Right hindlimb (tissue), 1 donor: ENCODE data around the gene OR2K2.
"Not testable (repeated sequence)": the region's sequence is repeated elsewhere in the genome, so short reads cannot be mapped to it uniquely, and the experiment has no call there.

Source experiments
- DNase-seq: peaks from one replicate; pipeline ENCODE4 v3.0.0-alpha.2; 2018

Gene OR2K2

DNA sequence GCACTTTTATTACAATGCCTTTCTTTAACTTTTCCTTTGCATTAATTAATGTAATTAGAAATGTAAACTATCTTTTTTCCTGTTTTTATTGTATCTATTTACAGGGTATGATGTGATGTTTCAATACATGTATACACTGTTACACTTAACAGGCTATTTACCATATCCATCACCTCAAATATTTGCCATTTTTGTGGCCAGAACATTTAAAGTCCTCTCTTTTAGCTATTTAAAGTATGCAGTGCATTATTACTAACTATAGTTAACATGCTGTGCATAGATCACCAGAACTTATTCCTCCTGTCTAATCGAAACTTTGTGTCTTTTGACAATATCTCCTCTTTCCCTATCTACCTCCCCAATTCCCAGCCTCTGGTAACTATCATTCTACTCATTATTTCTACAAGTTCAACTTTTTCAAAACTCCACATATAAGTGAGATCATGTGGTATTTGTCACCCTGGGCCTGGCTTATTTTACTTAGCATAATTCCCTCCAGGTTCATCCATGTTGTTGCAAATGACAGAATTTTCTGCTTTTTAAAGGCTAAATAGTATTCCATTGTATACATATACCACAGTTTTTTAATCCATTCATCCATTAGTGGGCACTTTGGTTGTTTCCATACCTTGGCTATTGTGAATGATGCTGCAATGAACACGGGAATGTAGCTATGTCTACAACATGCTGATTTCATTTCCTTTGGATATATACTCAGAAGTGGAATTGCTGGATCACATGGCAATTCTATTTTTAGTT, 32.8 kb downstream of the OR2K2 start:
- no peak for DNase-seq

DNA sequence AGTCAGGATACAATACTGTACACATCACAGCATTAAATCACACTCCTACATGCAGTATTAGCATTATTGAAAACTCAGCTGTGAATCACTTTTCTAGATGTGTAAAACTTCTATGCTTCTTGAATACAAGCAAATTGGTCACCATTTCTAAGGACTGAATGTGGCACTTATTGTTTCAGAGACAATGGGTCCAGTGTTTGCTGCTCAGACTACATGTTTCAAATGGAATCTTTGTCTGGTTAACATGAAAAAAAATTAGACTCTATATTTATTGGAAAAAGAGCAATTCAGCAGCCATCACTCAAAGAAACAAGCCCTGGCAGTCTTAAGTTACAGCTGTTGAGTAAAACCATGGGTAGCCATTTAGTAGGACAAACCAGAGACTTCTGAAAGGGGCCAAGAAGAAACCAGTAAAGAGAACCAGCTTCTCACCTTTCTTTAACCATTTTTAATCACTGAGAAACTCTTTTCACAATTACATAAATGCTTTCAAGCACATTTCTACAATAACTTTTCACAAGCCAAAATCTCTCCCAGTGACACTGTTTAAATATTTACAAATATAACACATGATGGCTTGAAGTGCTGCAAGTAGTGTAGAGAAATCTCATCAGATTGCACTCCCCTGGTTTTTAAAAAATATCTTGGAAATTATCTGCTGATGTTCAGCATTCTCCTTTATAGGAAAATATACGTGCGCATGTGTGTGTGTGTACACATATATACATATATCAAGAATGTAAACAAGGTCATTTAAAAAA, 35.2 kb downstream of the OR2K2 start:
- no peak for DNase-seq

DNA sequence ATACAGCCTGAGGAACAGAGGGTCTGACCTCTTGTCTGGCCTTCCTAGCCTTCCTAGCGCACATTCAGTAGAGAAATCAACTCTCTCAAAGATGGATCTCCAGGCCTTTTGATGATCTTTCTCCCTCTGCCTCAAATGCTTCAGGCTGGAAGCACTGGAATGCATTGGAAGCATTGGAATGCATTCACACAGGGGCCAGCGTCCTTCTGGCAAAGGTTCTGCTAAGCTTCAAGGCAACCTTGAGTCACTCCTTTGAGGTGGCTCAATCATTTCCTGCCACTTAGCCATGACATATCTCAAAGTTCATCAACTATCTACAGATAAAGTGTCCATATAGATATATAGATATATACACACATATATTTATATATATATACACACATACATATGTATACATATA, 42.9 kb downstream of the OR2K2 start:
- no peak for DNase-seq

DNA sequence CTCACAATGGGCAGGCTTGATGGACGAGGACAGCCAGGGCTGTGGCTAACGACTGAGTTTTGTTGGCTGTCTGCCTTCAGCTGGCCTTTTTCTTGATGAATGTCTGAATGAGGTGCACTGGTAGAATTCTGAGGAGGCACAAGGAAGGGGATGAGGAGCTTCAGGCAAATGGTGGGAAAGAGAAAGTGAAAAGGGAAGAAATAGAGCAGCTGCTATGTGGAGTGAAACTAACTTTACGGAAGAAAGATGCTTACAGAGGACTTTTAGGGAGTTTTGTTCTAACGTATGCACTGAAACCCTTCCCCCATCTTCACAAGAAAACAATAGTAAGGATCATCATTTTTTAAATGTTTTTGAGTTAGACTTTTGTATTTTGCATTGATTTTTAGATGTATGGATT, 45.3 kb downstream of the OR2K2 start:
- DNase-seq, result no peak

DNA sequence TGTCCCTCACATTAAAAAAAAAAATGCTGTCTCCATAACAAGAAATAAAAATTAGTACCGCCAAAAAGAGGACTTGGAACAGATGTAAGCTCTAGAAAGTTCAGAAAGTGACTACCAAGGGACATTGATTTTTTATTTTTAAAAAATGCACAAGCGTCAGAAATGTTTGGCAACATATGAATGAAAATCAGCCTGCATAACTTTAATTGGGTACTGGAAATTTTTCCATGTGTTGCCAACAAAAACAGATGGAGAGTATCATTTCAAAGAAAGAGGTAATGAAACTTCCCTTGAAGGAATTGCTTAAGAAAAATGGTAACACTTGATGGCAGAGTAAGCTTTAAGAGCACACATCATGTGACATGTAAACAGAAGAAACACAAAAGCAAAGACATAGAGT, 47.2 kb downstream of the OR2K2 start:
- DNase-seq, result no peak

DNA sequence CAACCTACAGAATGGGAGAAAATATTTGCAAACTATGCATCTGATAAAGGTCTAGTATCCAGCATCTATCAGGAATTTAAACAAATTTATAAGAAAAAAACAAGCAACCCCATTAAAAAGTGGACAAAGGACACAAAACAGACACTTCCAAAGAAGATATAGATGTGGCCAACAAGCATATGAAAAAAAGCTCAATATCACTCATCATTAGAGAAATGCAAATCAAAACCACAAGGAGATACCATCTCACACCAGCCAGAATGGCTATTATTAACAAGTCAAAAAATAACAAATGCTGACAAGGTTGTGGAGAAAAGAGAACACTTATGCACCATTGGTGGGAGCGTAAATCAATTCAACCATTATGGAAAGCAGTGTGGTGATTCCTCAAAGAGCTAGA, 49.2 kb downstream of the OR2K2 start:
- not testable (repeated sequence) for DNase-seq
